ENCODE measurements around the gene CRYBG2.

DNA sequence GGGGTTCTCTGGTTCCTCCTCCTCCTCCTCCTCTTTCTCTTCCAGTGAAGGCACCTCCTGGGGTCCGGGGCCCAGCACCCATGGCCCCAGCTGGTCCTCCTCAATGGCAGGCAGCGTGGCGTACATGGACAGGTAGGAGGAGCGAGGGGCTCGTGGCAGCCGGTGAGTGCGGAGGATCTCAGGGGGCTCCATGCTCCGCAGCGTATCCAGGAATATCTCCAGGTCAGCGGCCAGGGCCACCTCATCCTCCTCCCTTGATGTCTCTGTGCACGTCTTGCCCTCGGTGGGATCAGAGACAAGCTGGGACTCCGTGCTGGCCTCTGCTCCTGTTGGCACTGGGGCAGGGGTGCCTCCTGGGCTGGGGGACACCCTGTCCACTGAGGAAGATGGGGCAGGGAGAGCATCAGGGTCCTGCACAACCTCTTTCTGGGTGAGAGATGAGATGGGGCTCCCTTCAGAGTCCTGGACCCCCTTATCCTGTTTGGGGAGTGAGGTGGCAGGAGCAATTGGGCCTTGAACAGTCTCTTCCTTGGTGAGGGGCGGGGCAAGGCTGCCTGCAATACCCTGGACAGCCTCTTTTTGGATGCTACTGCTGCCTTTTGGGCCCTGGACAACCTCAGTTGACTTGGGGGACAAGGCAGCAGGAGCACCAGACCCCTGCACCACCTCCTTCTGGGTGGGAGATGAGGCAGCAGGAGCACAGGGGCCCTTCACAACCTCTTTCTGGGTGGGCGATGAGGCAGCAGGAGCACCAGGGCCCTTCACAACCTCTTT is 9.6 kb downstream of the CRYBG2 start:
- TF ChIP-seq EP300 (IDR thresholded peaks at IDR 0.05; ENCODE audit: borderline replicate concordance in 1 of 2, control insufficient read depth in 1 of 2, low read depth in 2 of 2, low read length in 2 of 2) (no peak), ZNF384 (IDR thresholded peaks at IDR 0.05; ENCODE audit: borderline replicate concordance, low read depth, low read length) (no peak), ETV6 (conservative IDR thresholded peaks at IDR 0.05 in 1 of 2, IDR thresholded peaks at IDR 0.05 in 1 of 2; ENCODE audit: borderline replicate concordance in 1 of 2, low read depth in 1 of 2) (no peak), CEBPB (IDR thresholded peaks at IDR 0.05; ENCODE audit: borderline replicate concordance in 1 of 2, low read depth in 2 of 2, low read length in 2 of 2) (no peak), HDAC6 (IDR thresholded peaks at IDR 0.05; ENCODE audit: unreplicated experiment) (no peak), YY1 (IDR thresholded peaks at IDR 0.05; ENCODE audit: low read depth, low read length) (no peak), POLR2A (IDR thresholded peaks at IDR 0.05; ENCODE audit: low read depth, low read length) (no peak), POLR2AphosphoS5 (IDR thresholded peaks at IDR 0.05; ENCODE audit: low read length) (no peak)
- TF ChIP-seq, protein P1, sequence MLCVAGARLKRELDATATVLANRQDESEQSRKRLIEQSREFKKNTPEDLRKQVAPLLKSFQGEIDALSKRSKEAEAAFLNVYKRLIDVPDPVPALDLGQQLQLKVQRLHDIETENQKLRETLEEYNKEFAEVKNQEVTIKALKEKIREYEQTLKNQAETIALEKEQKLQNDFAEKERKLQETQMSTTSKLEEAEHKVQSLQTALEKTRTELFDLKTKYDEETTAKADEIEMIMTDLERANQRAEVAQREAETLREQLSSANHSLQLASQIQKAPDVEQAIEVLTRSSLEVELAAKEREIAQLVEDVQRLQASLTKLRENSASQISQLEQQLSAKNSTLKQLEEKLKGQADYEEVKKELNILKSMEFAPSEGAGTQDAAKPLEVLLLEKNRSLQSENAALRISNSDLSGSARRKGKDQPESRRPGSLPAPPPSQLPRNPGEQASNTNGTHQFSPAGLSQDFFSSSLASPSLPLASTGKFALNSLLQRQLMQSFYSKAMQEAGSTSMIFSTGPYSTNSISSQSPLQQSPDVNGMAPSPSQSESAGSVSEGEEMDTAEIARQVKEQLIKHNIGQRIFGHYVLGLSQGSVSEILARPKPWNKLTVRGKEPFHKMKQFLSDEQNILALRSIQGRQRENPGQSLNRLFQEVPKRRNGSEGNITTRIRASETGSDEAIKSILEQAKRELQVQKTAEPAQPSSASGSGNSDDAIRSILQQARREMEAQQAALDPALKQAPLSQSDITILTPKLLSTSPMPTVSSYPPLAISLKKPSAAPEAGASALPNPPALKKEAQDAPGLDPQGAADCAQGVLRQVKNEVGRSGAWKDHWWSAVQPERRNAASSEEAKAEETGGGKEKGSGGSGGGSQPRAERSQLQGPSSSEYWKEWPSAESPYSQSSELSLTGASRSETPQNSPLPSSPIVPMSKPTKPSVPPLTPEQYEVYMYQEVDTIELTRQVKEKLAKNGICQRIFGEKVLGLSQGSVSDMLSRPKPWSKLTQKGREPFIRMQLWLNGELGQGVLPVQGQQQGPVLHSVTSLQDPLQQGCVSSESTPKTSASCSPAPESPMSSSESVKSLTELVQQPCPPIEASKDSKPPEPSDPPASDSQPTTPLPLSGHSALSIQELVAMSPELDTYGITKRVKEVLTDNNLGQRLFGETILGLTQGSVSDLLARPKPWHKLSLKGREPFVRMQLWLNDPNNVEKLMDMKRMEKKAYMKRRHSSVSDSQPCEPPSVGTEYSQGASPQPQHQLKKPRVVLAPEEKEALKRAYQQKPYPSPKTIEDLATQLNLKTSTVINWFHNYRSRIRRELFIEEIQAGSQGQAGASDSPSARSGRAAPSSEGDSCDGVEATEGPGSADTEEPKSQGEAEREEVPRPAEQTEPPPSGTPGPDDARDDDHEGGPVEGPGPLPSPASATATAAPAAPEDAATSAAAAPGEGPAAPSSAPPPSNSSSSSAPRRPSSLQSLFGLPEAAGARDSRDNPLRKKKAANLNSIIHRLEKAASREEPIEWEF (IDR thresholded peaks at IDR 0.05; ENCODE audit: insufficient replicate concordance, low read depth, low read length) = no peak
- TF ChIP-seq, protein P2, sequence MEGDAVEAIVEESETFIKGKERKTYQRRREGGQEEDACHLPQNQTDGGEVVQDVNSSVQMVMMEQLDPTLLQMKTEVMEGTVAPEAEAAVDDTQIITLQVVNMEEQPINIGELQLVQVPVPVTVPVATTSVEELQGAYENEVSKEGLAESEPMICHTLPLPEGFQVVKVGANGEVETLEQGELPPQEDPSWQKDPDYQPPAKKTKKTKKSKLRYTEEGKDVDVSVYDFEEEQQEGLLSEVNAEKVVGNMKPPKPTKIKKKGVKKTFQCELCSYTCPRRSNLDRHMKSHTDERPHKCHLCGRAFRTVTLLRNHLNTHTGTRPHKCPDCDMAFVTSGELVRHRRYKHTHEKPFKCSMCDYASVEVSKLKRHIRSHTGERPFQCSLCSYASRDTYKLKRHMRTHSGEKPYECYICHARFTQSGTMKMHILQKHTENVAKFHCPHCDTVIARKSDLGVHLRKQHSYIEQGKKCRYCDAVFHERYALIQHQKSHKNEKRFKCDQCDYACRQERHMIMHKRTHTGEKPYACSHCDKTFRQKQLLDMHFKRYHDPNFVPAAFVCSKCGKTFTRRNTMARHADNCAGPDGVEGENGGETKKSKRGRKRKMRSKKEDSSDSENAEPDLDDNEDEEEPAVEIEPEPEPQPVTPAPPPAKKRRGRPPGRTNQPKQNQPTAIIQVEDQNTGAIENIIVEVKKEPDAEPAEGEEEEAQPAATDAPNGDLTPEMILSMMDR (IDR thresholded peaks at IDR 0.05 in 2 of 3, conservative IDR thresholded peaks at IDR 0.05 in 1 of 3; ENCODE audit: control insufficient read depth in 2 of 3, extremely low read depth in 1 of 3, insufficient read depth in 1 of 3, low read depth in 3 of 3, low read length in 3 of 3) = no peak
- TF ChIP-seq, protein P3, sequence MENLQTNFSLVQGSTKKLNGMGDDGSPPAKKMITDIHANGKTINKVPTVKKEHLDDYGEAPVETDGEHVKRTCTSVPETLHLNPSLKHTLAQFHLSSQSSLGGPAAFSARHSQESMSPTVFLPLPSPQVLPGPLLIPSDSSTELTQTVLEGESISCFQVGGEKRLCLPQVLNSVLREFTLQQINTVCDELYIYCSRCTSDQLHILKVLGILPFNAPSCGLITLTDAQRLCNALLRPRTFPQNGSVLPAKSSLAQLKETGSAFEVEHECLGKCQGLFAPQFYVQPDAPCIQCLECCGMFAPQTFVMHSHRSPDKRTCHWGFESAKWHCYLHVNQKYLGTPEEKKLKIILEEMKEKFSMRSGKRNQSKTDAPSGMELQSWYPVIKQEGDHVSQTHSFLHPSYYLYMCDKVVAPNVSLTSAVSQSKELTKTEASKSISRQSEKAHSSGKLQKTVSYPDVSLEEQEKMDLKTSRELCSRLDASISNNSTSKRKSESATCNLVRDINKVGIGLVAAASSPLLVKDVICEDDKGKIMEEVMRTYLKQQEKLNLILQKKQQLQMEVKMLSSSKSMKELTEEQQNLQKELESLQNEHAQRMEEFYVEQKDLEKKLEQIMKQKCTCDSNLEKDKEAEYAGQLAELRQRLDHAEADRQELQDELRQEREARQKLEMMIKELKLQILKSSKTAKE (IDR thresholded peaks at IDR 0.05; ENCODE audit: low read depth, poor library complexity, severe bottlenecking) = no peak
- TF ChIP-seq, protein P4, sequence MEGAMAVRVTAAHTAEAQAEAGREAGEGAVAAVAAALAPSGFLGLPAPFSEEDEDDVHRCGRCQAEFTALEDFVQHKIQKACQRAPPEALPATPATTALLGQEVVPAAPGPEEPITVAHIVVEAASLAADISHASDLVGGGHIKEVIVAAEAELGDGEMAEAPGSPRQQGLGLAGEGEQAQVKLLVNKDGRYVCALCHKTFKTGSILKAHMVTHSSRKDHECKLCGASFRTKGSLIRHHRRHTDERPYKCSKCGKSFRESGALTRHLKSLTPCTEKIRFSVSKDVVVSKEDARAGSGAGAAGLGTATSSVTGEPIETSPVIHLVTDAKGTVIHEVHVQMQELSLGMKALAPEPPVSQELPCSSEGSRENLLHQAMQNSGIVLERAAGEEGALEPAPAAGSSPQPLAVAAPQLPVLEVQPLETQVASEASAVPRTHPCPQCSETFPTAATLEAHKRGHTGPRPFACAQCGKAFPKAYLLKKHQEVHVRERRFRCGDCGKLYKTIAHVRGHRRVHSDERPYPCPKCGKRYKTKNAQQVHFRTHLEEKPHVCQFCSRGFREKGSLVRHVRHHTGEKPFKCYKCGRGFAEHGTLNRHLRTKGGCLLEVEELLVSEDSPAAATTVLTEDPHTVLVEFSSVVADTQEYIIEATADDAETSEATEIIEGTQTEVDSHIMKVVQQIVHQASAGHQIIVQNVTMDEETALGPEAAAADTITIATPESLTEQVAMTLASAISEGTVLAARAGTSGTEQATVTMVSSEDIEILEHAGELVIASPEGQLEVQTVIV (IDR thresholded peaks at IDR 0.05; ENCODE audit: borderline replicate concordance, partially characterized antibody) = no peak
- TF ChIP-seq, protein P5, sequence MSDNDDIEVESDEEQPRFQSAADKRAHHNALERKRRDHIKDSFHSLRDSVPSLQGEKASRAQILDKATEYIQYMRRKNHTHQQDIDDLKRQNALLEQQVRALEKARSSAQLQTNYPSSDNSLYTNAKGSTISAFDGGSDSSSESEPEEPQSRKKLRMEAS (IDR thresholded peaks at IDR 0.05; ENCODE audit: low read depth, low read length) = no peak

Data from GM12878 (cell line).